Fibroblast of skin of right quadriceps (primary cell): ENCODE results near the gene KCNQ1.

ENCODE experiments used
- DNase-seq: peaks from one replicate; pipeline ENCODE4 v3.0.0-alpha.2; 2013

Gene KCNQ1

GRCh38 chr11:2820976-2821375 is 376.2 kb downstream of the KCNQ1 start:
- DNase-seq, result no peak

GRCh38 chr11:2821891-2822290 is 377.1 kb downstream of the KCNQ1 start:
- no peak for DNase-seq

GRCh38 chr11:2824851-2825250 is 380.0 kb downstream of the KCNQ1 start:
- DNase-seq, result no peak

- peak; percentile 82 for DNase-seq
Observed at GRCh38 chr11:2825261-2825888, 380.6 kb downstream of the KCNQ1 start.

GRCh38 chr11:2825889-2826678 is 381.3 kb downstream of the KCNQ1 start:
- peak; percentile 98 for DNase-seq

GRCh38 chr11:2826679-2827056 is 381.9 kb downstream of the KCNQ1 start:
- DNase-seq, result no peak

GRCh38 chr11:2827256-2827655 is 382.4 kb downstream of the KCNQ1 start:
- DNase-seq, result peak; percentile 34

- no peak for DNase-seq
Observed at GRCh38 chr11:2827792-2828191, 383.0 kb downstream of the KCNQ1 start.

GRCh38 chr11:2828585-2829330 is 383.9 kb downstream of the KCNQ1 start:
- no peak for DNase-seq

GRCh38 chr11:2830030-2830812 is 385.4 kb downstream of the KCNQ1 start:
- DNase-seq, result no peak

- DNase-seq, result no peak
Observed at GRCh38 chr11:2830886-2831285, 386.1 kb downstream of the KCNQ1 start.

- no peak for DNase-seq
Observed at GRCh38 chr11:2831781-2832532, 387.1 kb downstream of the KCNQ1 start.

GRCh38 chr11:2832533-2833020 is 387.8 kb downstream of the KCNQ1 start:
- no peak for DNase-seq

- no peak for DNase-seq
Observed at GRCh38 chr11:2833051-2833715, 388.4 kb downstream of the KCNQ1 start.

GRCh38 chr11:2833716-2834502 is 389.1 kb downstream of the KCNQ1 start:
- no peak for DNase-seq

- no peak for DNase-seq
Observed at GRCh38 chr11:2834503-2835273, 389.9 kb downstream of the KCNQ1 start.

GRCh38 chr11:2835296-2835695 is 390.5 kb downstream of the KCNQ1 start:
- DNase-seq, result peak; percentile 19

GRCh38 chr11:2835751-2836150 is 390.9 kb downstream of the KCNQ1 start:
- no peak for DNase-seq

GRCh38 chr11:2836315-2837095 is 391.7 kb downstream of the KCNQ1 start:
- DNase-seq, result no peak
